ENCODE results near the gene DUOXA2. TPM values are rescaled to one million over a fixed set of nuclear protein-coding genes. Genes with fewer than 3 reads are reported as not detected.

The DUOXA2 gene
- total and polyA plus RNA-seq, 2 of the 4 experiments (the other 2 are of a cell fraction): not detected

DNA sequence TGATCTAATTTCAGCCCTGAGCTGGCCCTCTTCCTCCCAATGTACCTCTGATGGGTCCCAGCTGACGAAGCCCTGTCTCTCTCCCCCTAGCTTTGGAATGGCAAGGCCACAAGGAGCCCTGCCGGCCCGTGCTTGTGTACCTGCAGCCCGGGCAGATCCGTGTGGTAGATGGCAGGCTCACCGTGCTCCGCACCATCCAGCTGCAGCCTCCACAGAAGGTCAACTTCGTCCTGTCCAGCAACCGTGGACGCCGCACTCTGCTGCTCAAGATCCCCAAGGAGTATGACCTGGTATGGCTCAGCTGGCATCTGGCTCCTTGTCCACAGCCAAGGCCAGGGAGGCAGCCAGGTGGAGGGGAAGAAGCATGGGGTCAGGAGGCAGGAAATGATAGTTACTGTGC is 29.8 kb downstream of the DUOXA2 start:
- Histone ChIP-seq H3K14ac (replicated peaks; ENCODE audit: low read depth, low read length) (no peak overlapping the region), H4K8ac (ENCODE audit: low read depth in 2 of 2, low read length in 2 of 2) (no peak overlapping the region), H3K56ac (ENCODE audit: extremely low read depth, insufficient read depth, low read length) (no peak overlapping the region), H2AK9ac (replicated peaks; ENCODE audit: low read depth, low read length, poor library complexity) (no peak overlapping the region), H2BK5ac (ENCODE audit: low read depth, low read length, poor library complexity, severe bottlenecking) (no peak overlapping the region), H3K79me1 (ENCODE audit: low read depth in 1 of 2, low read length in 2 of 2) (no peaks in the 10 kb centered on the region), H3K9me1 (ENCODE audit: insufficient read depth, low read length) (no peaks in the 10 kb centered on the region), H3K27me3 (ENCODE audit: control insufficient read depth, insufficient read depth, low read length) (peaks cover 29% of the 10 kb centered on the region; the same call in 1 of the 2 replicates), H3K4me1 (ENCODE audit: control insufficient read depth, insufficient read depth, low read length) (no peaks in the 10 kb centered on the region; the same call in 1 of the 2 replicates), H3K4ac (ENCODE audit: low read depth, low read length) (no peak overlapping the region), H3K4me2 (ENCODE audit: low read depth, low read length) (no peak overlapping the region), H4K5ac (ENCODE audit: low read depth, low read length) (no peak overlapping the region), H2BK15ac (ENCODE audit: low read depth, low read length) (no peak overlapping the region), H4K20me1 (ENCODE audit: insufficient read depth, low read length) (no peaks in the 10 kb centered on the region), H2AK5ac (ENCODE audit: low read depth, low read length) (no peak overlapping the region), H4K91ac (ENCODE audit: insufficient read depth, low read depth, low read length) (no peak overlapping the region), H3K27ac (ENCODE audit: insufficient read depth, low read length) (no peak overlapping the region), H2AFZ (replicated peaks; ENCODE audit: low read length, poor library complexity) (peak overlapping the region; percentile 8), H3K36me3 (ENCODE audit: control insufficient read depth, insufficient read depth, low read length) (no peaks in the 10 kb centered on the region), H3K18ac (ENCODE audit: low read depth, low read length) (no peak overlapping the region), H3K23ac (ENCODE audit: low read depth, low read length) (no peak overlapping the region), H3K4me3 (ENCODE audit: insufficient read depth, low read depth, low read length) (no peak overlapping the region), H2BK120ac (ENCODE audit: low read depth, low read length) (no peak overlapping the region), H2BK20ac (ENCODE audit: low read depth, low read length) (no peak overlapping the region), H3K9me3 (ENCODE audit: control insufficient read depth, insufficient read depth, low read length) (no peaks in the 10 kb centered on the region), H3K9ac (ENCODE audit: low read depth, low read length) (no peak overlapping the region)
- BruUV-seq (replicated peaks): no TSS peak
- in situ Hi-C loops (cut with MboI; ENCODE audit: low sequenced_read_pairs): no loop called here
- WGBS, 2 experiments (ENCODE audit: extremely low coverage in 2 of 2, insufficient read length in 1 of 2): 70% methylated on average over 7 of the region's 11 CpGs; no CpG with 5 or more reads in 1 of the 2 experiments
- DNase-seq (no peak), ATAC-seq (ENCODE audit: low read depth) (no peak)
- intact Hi-C loops (cut with micrococcal nuclease): no loop called here
- TF ChIP-seq CEBPB (IDR thresholded peaks at IDR 0.05; ENCODE audit: low read depth, low read length): no peak
- TF ChIP-seq NFE2L2 (IDR thresholded peaks at IDR 0.05; ENCODE audit: low read depth, low read length): no peak
- no peak for TF ChIP-seq CHD1 (IDR thresholded peaks at IDR 0.05; ENCODE audit: low read depth, low read length)
- TF ChIP-seq, protein P1, sequence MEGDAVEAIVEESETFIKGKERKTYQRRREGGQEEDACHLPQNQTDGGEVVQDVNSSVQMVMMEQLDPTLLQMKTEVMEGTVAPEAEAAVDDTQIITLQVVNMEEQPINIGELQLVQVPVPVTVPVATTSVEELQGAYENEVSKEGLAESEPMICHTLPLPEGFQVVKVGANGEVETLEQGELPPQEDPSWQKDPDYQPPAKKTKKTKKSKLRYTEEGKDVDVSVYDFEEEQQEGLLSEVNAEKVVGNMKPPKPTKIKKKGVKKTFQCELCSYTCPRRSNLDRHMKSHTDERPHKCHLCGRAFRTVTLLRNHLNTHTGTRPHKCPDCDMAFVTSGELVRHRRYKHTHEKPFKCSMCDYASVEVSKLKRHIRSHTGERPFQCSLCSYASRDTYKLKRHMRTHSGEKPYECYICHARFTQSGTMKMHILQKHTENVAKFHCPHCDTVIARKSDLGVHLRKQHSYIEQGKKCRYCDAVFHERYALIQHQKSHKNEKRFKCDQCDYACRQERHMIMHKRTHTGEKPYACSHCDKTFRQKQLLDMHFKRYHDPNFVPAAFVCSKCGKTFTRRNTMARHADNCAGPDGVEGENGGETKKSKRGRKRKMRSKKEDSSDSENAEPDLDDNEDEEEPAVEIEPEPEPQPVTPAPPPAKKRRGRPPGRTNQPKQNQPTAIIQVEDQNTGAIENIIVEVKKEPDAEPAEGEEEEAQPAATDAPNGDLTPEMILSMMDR (conservative IDR thresholded peaks at IDR 0.05; ENCODE audit: low read depth, low read length): no peak
- no peak for TF ChIP-seq FOS (IDR thresholded peaks at IDR 0.05; ENCODE audit: low read depth, low read length)
- TF ChIP-seq MXI1 (IDR thresholded peaks at IDR 0.05; ENCODE audit: borderline replicate concordance, low read depth, low read length): no peak
- no peak for TF ChIP-seq RCOR1 (IDR thresholded peaks at IDR 0.05; ENCODE audit: insufficient replicate concordance, low read length)
- no peak for TF ChIP-seq MAFK (IDR thresholded peaks at IDR 0.05; ENCODE audit: low read depth, low read length)
- TF ChIP-seq, protein P2, sequence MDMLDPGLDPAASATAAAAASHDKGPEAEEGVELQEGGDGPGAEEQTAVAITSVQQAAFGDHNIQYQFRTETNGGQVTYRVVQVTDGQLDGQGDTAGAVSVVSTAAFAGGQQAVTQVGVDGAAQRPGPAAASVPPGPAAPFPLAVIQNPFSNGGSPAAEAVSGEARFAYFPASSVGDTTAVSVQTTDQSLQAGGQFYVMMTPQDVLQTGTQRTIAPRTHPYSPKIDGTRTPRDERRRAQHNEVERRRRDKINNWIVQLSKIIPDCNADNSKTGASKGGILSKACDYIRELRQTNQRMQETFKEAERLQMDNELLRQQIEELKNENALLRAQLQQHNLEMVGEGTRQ (IDR thresholded peaks at IDR 0.05; ENCODE audit: low read depth, low read length): no peak
- TF ChIP-seq RFX5 (IDR thresholded peaks at IDR 0.05; ENCODE audit: low read depth, low read length): no peak
- no peak for TF ChIP-seq RAD21 (IDR thresholded peaks at IDR 0.05; ENCODE audit: low read length)
- no peak for TF ChIP-seq SMC3 (IDR thresholded peaks at IDR 0.05; ENCODE audit: low read depth, low read length)
- no peak for TF ChIP-seq POLR2A (IDR thresholded peaks at IDR 0.05; ENCODE audit: low read depth, low read length)
- TF ChIP-seq BHLHE40 (IDR thresholded peaks at IDR 0.05; ENCODE audit: low read depth, low read length): no peak
- TF ChIP-seq, protein P3, sequence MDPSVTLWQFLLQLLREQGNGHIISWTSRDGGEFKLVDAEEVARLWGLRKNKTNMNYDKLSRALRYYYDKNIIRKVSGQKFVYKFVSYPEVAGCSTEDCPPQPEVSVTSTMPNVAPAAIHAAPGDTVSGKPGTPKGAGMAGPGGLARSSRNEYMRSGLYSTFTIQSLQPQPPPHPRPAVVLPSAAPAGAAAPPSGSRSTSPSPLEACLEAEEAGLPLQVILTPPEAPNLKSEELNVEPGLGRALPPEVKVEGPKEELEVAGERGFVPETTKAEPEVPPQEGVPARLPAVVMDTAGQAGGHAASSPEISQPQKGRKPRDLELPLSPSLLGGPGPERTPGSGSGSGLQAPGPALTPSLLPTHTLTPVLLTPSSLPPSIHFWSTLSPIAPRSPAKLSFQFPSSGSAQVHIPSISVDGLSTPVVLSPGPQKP (IDR thresholded peaks at IDR 0.05; ENCODE audit: borderline replicate concordance, low read depth, low read length): no peak
- no peak for TF ChIP-seq MAZ (IDR thresholded peaks at IDR 0.05; ENCODE audit: borderline replicate concordance, low read depth, low read length)
- dilution Hi-C loops (cut with HindIII; ENCODE audit: low sequenced_read_pairs, unreplicated experiment): no loop called here
- ChIA-PET CTCF (no interaction called here), POLR2A (ENCODE audit: unreplicated experiment) (no interaction called here)
